ENCODE data around the gene EYS.

GRCh38 chr6:64630901-64631300 lies 1076.1 kb downstream of the EYS start:
- TF ChIP-seq CTCF (IDR thresholded peaks at IDR 0.05) (no peak), POLR2A (IDR thresholded peaks at IDR 0.05) (no peak)
